Ishikawa (cell line): Measurements from ENCODE around the gene KCNQ5.

ENCODE experiments used
- CEBPB ChIP-seq: IDR thresholded peaks from 2 replicates; pipeline ENCODE4 v1.6.1; 2012
- CREB1 ChIP-seq: IDR thresholded peaks from 2 replicates; pipeline ENCODE4 v1.6.1; 2012; ENCODE audit warnings: low read depth
- EGR1 ChIP-seq: IDR thresholded peaks from 2 replicates; pipeline ENCODE4 v1.6.1; 2012
- EP300 ChIP-seq: IDR thresholded peaks from 2 replicates; pipeline ENCODE4 v1.6.1; 2012; ENCODE audit warnings: borderline replicate concordance
- FOXM1 ChIP-seq: IDR thresholded peaks from 2 replicates; pipeline ENCODE4 v1.6.1; 2012; ENCODE audit warnings: low read depth, borderline replicate concordance
- MAX ChIP-seq: IDR thresholded peaks from 2 replicates; pipeline ENCODE4 v1.6.1; 2012
- NFIC ChIP-seq: IDR thresholded peaks from 2 replicates; pipeline ENCODE4 v1.6.1; 2012
- RAD21 ChIP-seq: IDR thresholded peaks from 2 replicates; pipeline ENCODE4 v1.6.1; 2012; ENCODE audit warnings: low read depth
- REST ChIP-seq: IDR thresholded peaks from 2 replicates; pipeline ENCODE4 v1.6.1; 2012; ENCODE audit warnings: low read depth, mild to moderate bottlenecking
- TAF1 ChIP-seq: IDR thresholded peaks from 2 replicates; pipeline ENCODE4 v1.6.1; 2012; ENCODE audit warnings: low read depth, mild to moderate bottlenecking
- TCF12 ChIP-seq: IDR thresholded peaks from 2 replicates; pipeline ENCODE4 v1.6.1; 2012; ENCODE audit warnings: low read depth
- TEAD4 ChIP-seq: IDR thresholded peaks from 2 replicates; pipeline ENCODE4 v1.6.1; 2012
- USF1 ChIP-seq: IDR thresholded peaks from 2 replicates; pipeline ENCODE4 v1.6.1; 2012
- YY1 ChIP-seq: IDR thresholded peaks from 2 replicates; pipeline ENCODE4 v1.6.1; 2012; ENCODE audit warnings: low read depth
- ZBTB7A ChIP-seq: IDR thresholded peaks from 2 replicates; pipeline ENCODE4 v1.6.1; 2012; ENCODE audit warnings: low read depth

The KCNQ5 gene

GRCh38 chr6:73129653-73130443 is 508.0 kb downstream of the KCNQ5 start:
- TF ChIP-seq RAD21 (peak; percentile 95), YY1 (peak; percentile 67; the same call in 1 of the 2 replicates), TCF12 (0 out of 2 replicates have a peak, but pooled peaks have one; percentile 28), TAF1 (no peak), FOXM1 (no peak), TEAD4 (peak; percentile 21; the same call in 1 of the 2 replicates), ZBTB7A (no peak)

GRCh38 chr6:73131706-73132105 is 509.8 kb downstream of the KCNQ5 start:
- TF ChIP-seq EP300, result no peak
- no peak for TF ChIP-seq NFIC

GRCh38 chr6:73134588-73134987 is 512.7 kb downstream of the KCNQ5 start:
- no peak for TF ChIP-seq USF1
- no peak for TF ChIP-seq TEAD4
- TF ChIP-seq YY1, result no peak
- TF ChIP-seq ZBTB7A, result no peak
- no peak for TF ChIP-seq REST
- TF ChIP-seq MAX, result no peak
- no peak for TF ChIP-seq TAF1
- TF ChIP-seq RAD21, result no peak
- TF ChIP-seq NFIC, result no peak
- TF ChIP-seq CREB1, result no peak
- TF ChIP-seq EP300, result no peak
- TF ChIP-seq CEBPB, result no peak
- TF ChIP-seq FOXM1, result no peak
- no peak for TF ChIP-seq EGR1
- TF ChIP-seq TCF12, result no peak

GRCh38 chr6:73139681-73140383 is 518.0 kb downstream of the KCNQ5 start:
- TF ChIP-seq CEBPB (no peak), MAX (no peak), USF1 (no peak), REST (no peak), TAF1 (no peak), CREB1 (no peak)

- no peak for TF ChIP-seq CREB1
- no peak for TF ChIP-seq TCF12
- no peak for TF ChIP-seq RAD21
- no peak for TF ChIP-seq TEAD4
- TF ChIP-seq ZBTB7A, result no peak
- TF ChIP-seq CEBPB, result no peak
- no peak for TF ChIP-seq REST
- no peak for TF ChIP-seq NFIC
- TF ChIP-seq FOXM1, result no peak
- no peak for TF ChIP-seq EP300
- TF ChIP-seq EGR1, result no peak
- TF ChIP-seq MAX, result no peak
- TF ChIP-seq YY1, result no peak
- no peak for TF ChIP-seq TAF1
- no peak for TF ChIP-seq USF1
Measured at GRCh38 chr6:73143551-73143950, 521.7 kb downstream of the KCNQ5 start.
